Right cardiac atrium (tissue), 5 donors: ENCODE results near the gene GNAI1. TPM values are rescaled to one million over a fixed set of nuclear protein-coding genes. Genes with fewer than 3 reads are reported as not detected.

Source experiments
- ATAC-seq, 2 donors: fragments of 200-7000 bp; cut with Tn5 transposase; one replicate each; pipeline versions ENCODE4 v1.8.0 to v1.9.1; 2020; ENCODE audit warnings: moderate library complexity in 2 of 2, mild to moderate bottlenecking in 1 of 2
- DNase-seq, 3 donors: peaks; one replicate each; pipeline ENCODE4 v3.0.0-alpha.2; 2020
- H3K27ac ChIP-seq: one replicate; pipeline ENCODE4 v1.5.1; 2013; ENCODE audit warnings: mild to moderate bottlenecking, low read length, control low read depth, moderate library complexity
- H3K27me3 ChIP-seq: one replicate; pipeline ENCODE4 v1.6.1; 2013; ENCODE audit not compliant: control insufficient read depth, insufficient read depth
- H3K4me1 ChIP-seq: one replicate; pipeline ENCODE4 v1.6.1; 2013; ENCODE audit warnings: low read length; ENCODE audit not compliant: control insufficient read depth, insufficient read depth
- H3K4me3 ChIP-seq: one replicate; pipeline ENCODE4 v1.5.1; 2013; ENCODE audit warnings: low read length, control low read depth
- H3K9me3 ChIP-seq: one replicate; pipeline ENCODE4 v1.6.1; 2013; ENCODE audit warnings: low read length; ENCODE audit not compliant: control insufficient read depth
- WGBS: extraction: QIAGEN DNeasy Blood & Tissue Kit; methylation state at CpG from one replicate; pipeline ENCODE4 v1.1.7; 2013; 5-methylcytosine and 5-hydroxymethylcytosine counted together
- intact Hi-C, 4 donors: fragments of 100-400 bp; cut with DNase I; formaldehyde crosslinking; loops; one replicate each; pipeline versions ENCODE4 v1.11.0 to v1.14.0; 2022 to 2023
- polyA plus RNA-seq: library from polyadenylated mRNA; stranded (reverse); fragments of 200-250 nt; gene quantifications from one replicate; pipeline ENCODE4 v1.2.3, GENCODE V29; 2013
- total RNA-seq, 4 donors: library from RNA; stranded (reverse); fragmentation: NEBNext Ultra II Directional; extraction: Animal tissue kit (Norgen Biotek cat#: 25700); gene quantifications; one replicate each; pipeline ENCODE4 v1.2.1, GENCODE V29; 2021
- donor health status: healthy with polysubstance abuse.
- donor health status: DM: no; HTN: yes; CAD: no.
- donor health status: DM: no; HTN: no; CAD: no.
- donor health status: DM: no; HTN: yes; CAD: no; lungs with severe emphysema.
- donor health status: DM: yes; HTN: yes; CAD: no.

GNAI1 gene
- total and polyA plus RNA-seq, 5 donors = 7.5 to 10.2 (median 9.0) TPM

GRCh38 chr7:80235334-80235733 lies 100.7 kb downstream of the GNAI1 start:
- no peak for DNase-seq
- Histone ChIP-seq H3K27me3 (no peaks in the 10 kb centered on the region), H3K4me3 (no peak overlapping the region), H3K4me1 (no peaks in the 10 kb centered on the region), H3K9me3 (no peaks in the 10 kb centered on the region), H3K27ac (no peak overlapping the region)
- WGBS = 77% methylated on average over 4 of the region's 4 CpGs
- intact Hi-C loops = no loop called here
- ATAC-seq = no peak

DNA sequence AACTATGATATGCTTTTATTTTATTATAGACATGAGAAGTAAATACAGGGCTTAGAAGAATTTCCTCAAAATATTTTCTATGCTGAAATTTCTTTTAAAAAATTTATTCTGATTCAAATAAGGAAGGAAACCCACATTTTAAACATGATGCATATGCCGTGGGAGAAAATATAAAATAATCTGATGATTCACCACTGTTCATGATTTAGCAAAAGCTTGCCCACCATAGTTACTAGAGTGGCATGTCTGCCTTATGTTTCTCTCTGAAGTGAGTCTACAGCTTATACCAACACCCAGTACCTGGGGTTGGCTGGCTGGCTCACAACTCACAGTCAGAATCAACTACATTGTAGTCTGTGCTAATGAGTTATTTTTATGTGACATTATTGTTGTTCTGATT lies 102.0 kb downstream of the GNAI1 start:
- no peaks in the 10 kb centered on the region for H3K9me3 ChIP-seq
- ATAC-seq (no peak), DNase-seq (no peak)
- H3K4me3 ChIP-seq = no peak overlapping the region
- intact Hi-C loops = no loop called here
- H3K4me1 ChIP-seq = no peaks in the 10 kb centered on the region
- WGBS = 90% methylated on average over 1 of the region's 1 CpG
- no peaks in the 10 kb centered on the region for H3K27me3 ChIP-seq
- no peak overlapping the region for H3K27ac ChIP-seq

GRCh38 chr7:80240265-80241025 lies 105.8 kb downstream of the GNAI1 start:
- Histone ChIP-seq H3K27ac (no peak overlapping the region), H3K9me3 (no peaks in the 10 kb centered on the region), H3K4me3 (no peak overlapping the region), H3K4me1 (no peaks in the 10 kb centered on the region), H3K27me3 (no peaks in the 10 kb centered on the region)
- intact Hi-C loops = no loop called here
- ATAC-seq (no peak), DNase-seq (no peak)
- WGBS = 88% methylated on average over 4 of the region's 4 CpGs

DNA sequence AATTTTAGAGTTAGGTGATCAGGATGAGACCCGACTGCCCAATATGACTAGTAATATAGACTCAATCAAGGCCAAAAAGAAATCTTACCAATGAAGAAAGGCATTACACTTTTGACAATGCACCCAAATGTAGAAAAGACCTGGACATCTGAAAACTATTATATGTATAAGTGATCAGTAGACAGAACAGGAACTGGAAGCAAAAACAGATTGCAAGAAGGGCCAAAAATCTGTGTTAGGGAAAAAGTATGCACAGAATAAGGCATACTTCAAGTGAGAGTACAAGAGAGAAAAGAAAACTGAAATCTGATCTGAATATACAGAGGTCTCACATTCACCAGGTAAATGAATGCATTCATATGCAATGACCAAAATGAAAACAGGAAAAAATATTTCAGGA lies 107.0 kb downstream of the GNAI1 start:
- intact Hi-C loops = no loop called here
- Histone ChIP-seq H3K4me3 (no peak overlapping the region), H3K27ac (no peak overlapping the region), H3K9me3 (no peaks in the 10 kb centered on the region), H3K4me1 (no peaks in the 10 kb centered on the region), H3K27me3 (no peaks in the 10 kb centered on the region)
- DNase-seq (no peak), ATAC-seq (no peak)
- WGBS = 97% methylated on average over 1 of the region's 1 CpG

GRCh38 chr7:80243425-80243824 lies 108.8 kb downstream of the GNAI1 start:
- 85% methylated on average over 4 of the region's 4 CpGs for WGBS

GRCh38 chr7:80244206-80244916 lies 109.7 kb downstream of the GNAI1 start:
- ATAC-seq (peak; percentile 42 to 80), DNase-seq (no peak)
- 40% methylated on average over 4 of the region's 4 CpGs for WGBS
- Histone ChIP-seq H3K27me3 (no peaks in the 10 kb centered on the region), H3K4me3 (no peak overlapping the region), H3K4me1 (no peaks in the 10 kb centered on the region), H3K9me3 (no peaks in the 10 kb centered on the region), H3K27ac (no peak overlapping the region)
- intact Hi-C loops = no loop called here

More at GRCh38 chr7:80243425-80243824, 108.8 kb downstream of the GNAI1 start:
- no peak for DNase-seq
- intact Hi-C loops = no loop called here
- Histone ChIP-seq H3K4me3 (no peak overlapping the region), H3K27ac (no peak overlapping the region), H3K9me3 (no peaks in the 10 kb centered on the region), H3K4me1 (no peaks in the 10 kb centered on the region), H3K27me3 (no peaks in the 10 kb centered on the region)
- ATAC-seq = no peak

- Histone ChIP-seq H3K4me1 (no peaks in the 10 kb centered on the region), H3K9me3 (no peaks in the 10 kb centered on the region), H3K4me3 (no peak overlapping the region), H3K27ac (no peak overlapping the region), H3K27me3 (no peaks in the 10 kb centered on the region)
- DNase-seq (no peak), ATAC-seq (no peak)
- WGBS = 81% methylated on average over 3 of the region's 3 CpGs
- intact Hi-C loops = no loop called here
These were observed 112.5 kb downstream of the GNAI1 start for GRCh38 chr7:80247144-80247543.

DNA sequence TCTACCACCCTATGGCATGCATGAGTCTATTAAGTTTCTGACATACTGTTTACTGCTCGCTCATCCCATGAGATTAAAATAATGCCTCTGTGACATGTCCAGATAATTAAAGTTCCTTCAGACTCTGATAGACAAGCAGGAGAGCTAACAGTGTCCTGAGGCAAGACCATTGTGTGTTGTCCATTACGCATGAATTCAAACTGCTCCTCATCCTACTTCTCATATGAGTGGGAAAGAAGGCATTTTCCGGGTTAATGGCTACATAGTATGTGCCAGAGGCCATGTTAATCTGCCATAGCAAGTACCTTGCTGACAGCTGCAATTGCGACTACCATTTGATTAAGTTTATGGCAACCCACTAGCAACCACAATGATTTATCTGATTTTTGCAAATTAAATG lies 113.3 kb downstream of the GNAI1 start:
- H3K27ac ChIP-seq = no peak overlapping the region
- H3K27me3 ChIP-seq = no peaks in the 10 kb centered on the region
- intact Hi-C loops = no loop called here
- 94% methylated on average over 4 of the region's 4 CpGs for WGBS
- no peak for ATAC-seq
- no peaks in the 10 kb centered on the region for H3K9me3 ChIP-seq
- no peak for DNase-seq
- no peak overlapping the region for H3K4me3 ChIP-seq
- H3K4me1 ChIP-seq = no peaks in the 10 kb centered on the region

DNA sequence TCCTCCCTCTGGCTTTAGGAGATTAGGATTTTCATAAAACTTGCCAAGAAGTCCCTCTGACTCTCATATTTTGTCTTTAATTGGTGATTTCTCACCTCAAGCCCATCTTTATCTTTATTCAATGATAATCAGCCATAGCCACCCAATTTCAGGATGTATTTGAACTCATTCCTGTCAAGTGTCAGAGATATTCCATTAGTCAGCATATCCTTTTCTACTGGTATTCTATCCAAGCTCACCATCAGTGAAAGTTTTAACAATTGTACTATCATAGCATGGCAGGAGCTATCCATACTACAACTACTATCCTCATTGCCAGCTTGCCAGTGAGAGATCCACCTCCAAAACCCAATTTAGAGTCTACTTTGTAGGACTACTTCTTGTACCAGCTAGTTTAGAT lies 114.6 kb downstream of the GNAI1 start:
- no peak overlapping the region for H3K27ac ChIP-seq
- no peaks in the 10 kb centered on the region for H3K27me3 ChIP-seq
- ATAC-seq (no peak), DNase-seq (no peak)
- no peaks in the 10 kb centered on the region for H3K9me3 ChIP-seq
- H3K4me3 ChIP-seq = no peak overlapping the region
- intact Hi-C loops = no loop called here
- no peaks in the 10 kb centered on the region for H3K4me1 ChIP-seq

DNA sequence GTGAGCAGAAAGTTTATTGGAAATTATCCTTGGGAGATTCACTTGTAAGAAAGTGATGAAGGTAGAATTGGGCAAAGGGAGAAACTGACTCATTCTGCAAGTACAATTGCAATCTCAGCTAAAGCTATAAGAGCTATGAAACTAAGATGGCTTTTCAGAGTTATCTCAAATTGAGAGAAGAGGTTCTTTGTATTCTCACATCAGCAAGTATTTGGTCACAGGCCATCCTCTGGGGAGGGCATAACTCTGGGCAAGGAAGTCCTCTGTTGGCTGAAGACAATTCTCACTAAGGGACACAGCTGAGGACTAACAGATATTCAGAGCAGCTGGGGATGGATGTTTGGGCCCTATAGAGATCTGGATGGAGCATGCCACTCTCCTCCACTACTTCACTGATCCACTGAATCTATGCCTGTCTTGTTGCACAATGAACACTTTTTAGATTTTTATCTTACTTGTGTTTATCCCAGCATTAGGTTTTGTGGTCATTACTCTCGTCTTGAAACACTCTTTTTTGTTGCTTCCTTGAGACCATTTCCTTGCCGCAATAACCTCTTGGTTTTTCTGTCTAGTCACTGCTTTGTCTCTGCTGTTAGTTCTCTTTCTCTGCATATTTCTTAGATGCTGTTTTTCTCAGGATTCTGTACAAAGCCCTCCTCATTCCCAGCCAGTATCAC lies 115.1 kb downstream of the GNAI1 start:
- no peaks in the 10 kb centered on the region for H3K4me1 ChIP-seq
- H3K27ac ChIP-seq = no peak overlapping the region
- 22% methylated on average over 2 of the region's 2 CpGs for WGBS
- no peaks in the 10 kb centered on the region for H3K27me3 ChIP-seq
- DNase-seq (no peak), ATAC-seq (no peak)
- no peaks in the 10 kb centered on the region for H3K9me3 ChIP-seq
- intact Hi-C loops = no loop called here
- no peak overlapping the region for H3K4me3 ChIP-seq

GRCh38 chr7:80253237-80253636 lies 118.6 kb downstream of the GNAI1 start:
- Histone ChIP-seq H3K4me3 (no peak overlapping the region), H3K4me1 (no peaks in the 10 kb centered on the region), H3K27me3 (no peaks in the 10 kb centered on the region), H3K9me3 (no peaks in the 10 kb centered on the region), H3K27ac (no peak overlapping the region)
- intact Hi-C loops = no loop called here
- 95% methylated on average over 4 of the region's 4 CpGs for WGBS
- ATAC-seq (no peak), DNase-seq (no peak)
